HG03066 (cell line): ENCODE measurements around the gene RNF169.
"Not testable (repeated sequence)": the region's sequence is repeated elsewhere in the genome, so short reads cannot be mapped to it uniquely, and the experiment has no call there.

Source experiments
- ATAC-seq: cut with Tn5 transposase; IDR thresholded peaks from one replicate; pipeline ENCODE4 v1.9.1; 2021; ENCODE audit warnings: low read depth; ENCODE audit not compliant: unreplicated experiment

RNF169 gene

DNA sequence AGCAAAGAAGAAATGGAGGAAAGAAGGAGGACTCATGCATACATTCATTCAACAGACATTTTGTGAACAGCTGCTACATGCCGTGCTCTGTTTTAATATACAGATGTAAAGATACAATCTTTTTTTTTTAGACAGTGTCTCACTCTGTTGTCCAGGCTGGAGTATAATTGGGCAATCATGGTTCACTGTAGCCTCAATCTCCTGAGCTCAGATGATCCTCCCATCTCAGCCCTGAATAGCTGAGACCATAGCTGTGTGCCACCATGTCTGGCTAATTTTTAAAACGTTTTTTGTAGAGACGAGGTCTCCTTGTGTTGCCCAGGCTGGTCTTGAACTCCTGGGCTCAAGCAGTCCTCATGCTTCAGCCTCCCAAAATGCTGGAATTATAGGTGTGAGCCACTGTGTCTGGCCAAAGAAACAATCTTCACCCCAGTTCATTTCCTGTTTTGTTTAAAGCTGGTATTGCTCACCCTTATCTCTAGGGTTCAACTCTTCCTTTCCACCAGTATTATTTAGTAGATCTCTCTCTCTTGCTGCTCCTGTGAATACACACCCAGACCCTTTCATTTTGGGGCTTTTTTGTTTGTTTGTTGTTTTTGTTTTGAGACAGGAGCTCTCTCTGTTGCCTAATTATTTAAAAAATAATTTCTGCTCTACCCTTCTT, 69.8 kb downstream of the RNF169 start:
- ATAC-seq, result no peak

DNA sequence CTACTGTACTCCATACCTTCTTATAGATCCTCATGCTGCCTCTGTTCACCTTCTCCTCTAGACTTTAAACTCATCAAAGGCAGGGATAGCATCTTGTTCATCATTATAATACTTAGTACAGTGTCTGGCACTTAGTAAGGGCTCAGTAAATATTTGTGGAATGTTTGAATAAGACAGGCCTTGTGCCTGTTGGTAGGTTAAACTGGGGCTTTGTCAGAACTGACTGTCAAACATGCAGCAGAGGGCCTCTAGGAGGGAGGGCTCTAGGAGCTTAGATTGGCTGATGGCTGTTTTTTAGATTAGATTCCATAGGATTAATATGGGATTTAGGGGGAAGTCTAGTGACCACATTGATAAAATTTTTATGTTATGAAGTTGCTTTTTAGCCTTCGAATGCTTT, 70.8 kb downstream of the RNF169 start:
- ATAC-seq, result no peak

DNA sequence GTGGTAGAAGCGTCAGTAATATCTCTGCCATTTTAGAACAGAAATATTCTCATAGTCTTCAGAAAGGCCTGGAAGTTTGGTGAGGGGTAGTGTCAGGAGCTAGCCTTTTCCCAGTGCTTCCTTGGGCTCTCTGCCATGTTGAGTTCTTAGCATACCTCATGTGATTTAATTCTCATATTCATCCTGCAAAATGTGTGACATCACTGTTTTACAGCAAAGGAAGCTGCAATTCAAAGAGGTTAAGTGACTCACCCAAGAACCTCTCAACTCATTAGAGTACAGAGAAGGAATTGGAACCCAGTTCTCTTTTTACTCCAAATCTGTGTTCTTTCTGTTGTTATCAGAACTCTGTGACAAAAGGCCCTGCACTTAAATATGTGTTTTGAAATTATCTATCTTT, 72.1 kb downstream of the RNF169 start:
- ATAC-seq, result no peak

DNA sequence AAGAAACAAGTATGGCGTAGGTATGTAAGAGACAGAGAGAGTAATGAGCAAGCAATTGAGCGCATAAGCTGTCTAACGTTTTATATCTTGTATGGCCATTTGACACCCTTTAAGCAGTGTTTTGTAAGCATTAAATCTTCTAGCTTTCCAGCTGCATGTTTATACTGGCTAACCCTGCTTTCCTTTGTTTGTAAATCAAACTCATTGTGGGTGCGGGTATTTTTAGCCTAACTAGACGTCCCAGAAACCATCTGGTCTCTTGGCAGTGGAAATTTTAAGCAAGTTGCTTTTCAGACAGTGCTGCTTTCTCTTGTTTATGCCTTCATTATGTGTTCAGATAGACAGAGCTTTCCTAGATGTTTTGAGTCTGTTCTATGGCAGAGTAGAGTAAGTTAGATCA, 73.5 kb downstream of the RNF169 start:
- ATAC-seq, result no peak

DNA sequence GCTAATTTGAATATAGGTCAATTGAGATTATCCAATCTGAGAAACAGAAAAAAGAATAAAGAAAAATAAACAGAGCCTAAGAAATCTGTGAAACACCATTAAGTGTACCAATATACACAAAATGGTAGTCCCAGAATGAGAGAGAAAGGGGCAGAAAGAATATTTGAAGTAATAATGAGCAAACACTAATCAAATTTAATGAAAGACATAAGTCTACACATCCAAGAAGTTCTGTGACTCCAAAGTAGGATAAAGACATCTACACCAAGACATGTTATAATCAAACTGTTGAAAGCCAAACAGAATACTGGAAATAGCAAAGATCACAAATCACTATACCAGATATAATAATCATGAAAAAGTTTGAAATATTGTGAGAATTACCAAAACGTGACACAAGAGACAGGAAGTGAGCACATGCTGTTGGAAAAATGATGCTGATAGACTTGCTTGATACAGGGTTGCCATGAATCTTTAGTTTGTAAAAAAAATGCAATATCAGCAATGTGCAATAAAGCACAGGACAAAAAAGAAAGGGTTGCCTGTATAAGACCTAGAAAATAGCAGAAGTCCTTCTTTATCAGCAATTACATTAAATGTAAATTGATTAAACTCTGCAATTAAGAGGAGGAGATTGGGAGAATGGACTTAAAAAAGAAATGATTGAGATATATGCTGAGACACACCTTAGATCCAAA, 75.8 kb downstream of the RNF169 start:
- no peak for ATAC-seq

DNA sequence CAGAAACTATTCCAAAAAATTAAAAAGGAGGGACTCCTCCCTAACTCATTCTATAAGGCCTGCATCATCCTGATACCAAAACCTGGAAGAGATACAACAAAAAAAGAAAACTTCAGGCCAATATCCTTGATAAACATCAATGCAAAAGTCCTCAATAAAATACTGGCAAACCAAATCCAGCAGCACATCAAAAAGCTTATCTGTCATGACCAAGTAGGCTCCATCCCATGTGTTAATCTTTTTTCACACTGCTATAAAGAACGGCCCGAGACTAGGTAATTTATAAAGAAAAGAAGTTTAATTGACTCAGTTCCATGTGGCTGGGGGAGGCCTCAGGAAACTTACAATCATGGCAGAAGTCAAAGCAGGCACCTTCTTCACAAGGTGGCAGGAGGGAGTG, 76.9 kb downstream of the RNF169 start:
- ATAC-seq, result not testable (repeated sequence)

DNA sequence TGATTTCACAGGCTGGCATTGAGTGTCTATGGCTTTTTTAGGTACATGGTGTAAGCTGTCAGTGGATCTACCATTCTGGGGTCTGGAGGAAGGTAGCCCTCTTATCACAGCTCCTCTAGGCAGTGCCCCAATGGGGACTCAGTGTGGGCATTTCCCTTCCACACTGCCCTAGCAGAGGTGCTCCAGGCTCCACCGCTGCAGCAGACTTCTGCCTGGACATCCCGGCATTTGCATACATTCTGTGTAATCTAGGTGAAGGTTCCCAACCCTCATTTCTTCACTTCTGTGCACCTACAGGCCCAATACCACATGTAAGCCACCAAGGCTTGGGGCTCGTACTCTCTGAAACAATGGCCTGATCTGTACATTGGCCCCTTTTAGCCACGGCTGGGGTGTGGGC, 78.3 kb downstream of the RNF169 start:
- ATAC-seq, result no peak

DNA sequence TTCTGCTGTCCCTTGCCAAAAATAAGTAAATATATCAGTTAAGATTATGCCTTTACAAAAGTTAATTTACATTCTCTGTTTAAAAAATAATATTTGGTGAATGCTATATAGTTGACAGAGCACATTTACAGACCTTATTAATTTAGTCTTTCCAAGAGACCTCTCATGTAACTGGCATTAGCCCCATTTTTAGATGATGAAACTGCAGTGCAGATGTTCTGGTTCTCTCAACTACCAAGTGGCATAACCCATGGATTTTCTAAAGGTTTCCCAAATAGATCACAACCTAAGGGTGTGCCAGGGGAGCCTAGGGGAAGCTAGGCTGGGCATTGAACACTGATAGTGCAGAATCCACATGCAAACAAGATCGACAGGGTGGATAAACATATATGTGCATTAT, 88.5 kb downstream of the RNF169 start:
- ATAC-seq, result no peak

DNA sequence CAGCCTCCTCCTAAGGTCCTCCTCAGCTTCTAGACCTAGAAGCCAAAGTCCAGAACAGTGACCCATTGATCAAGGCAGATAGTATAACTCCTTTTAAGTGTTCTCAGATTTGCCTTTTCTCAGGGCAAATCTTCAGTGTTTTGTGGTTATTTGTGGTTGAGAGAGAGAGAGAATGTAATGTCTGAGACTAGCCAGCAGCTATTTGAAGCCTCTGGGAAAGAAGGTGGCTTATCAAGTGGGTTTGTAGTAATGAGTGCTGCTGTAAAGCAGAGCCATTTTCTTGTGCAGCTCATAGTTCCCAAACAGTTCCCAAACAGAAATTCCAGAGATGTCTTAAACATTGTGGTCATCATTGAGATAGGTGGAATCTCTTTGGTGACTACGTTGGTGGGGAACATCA, 89.5 kb downstream of the RNF169 start:
- no peak for ATAC-seq

DNA sequence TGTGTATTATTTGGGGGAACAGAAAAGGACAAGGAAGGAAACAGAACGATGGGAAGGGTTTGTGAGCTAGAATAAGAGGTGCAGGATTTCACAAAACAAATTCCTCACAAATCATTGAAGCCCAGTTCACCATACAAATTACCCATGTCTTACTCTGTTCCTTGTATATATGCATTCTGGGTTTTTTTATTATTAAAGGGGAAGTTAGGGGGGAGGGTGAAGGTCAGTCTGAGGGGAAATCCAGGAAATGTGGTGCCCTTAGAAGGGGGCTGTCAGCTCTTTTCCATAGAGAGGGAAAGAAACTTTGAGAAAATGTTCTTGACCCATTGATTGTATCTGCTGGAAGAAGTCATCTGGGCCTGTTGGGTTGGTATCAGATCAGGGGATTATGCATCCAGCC, 90.8 kb downstream of the RNF169 start:
- no peak for ATAC-seq

DNA sequence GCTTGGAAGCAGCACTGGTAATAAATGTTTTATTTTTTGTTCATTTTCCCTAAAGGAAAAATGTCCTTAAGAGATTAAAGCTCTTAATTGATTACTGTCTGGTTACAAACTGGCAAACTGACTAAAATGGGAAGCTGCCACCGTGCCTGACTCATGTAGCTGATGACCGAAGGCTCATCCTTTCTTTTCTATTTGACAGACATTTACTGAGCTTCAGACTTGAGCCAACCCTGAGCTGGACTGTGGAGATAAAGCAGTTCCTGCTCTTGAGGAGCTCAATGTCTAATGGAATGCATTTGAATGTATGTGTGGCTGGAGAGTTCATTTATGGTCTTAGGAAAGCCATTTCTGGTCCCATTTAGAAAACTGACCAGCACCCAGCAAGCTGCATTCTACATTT, 91.3 kb downstream of the RNF169 start:
- ATAC-seq, result no peak

DNA sequence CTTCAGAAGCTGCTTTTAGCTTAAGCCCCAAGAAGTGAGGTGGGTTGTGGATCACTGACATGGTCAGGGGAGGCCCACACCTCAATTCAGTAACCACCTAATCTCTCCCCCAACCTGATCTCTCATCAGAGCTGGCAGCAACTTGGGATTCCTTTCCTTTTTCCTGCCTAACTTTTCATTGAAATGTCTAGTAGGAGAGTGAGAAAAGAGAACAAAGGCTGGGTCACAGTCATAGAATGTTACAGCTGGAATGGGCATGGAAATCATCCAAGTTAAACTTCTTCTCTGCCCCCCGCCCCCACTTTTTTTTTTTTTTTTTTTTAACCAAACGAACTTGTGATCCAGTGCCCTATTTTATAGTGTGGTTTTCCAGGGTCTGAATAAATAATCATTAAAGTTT, 91.8 kb downstream of the RNF169 start:
- no peak for ATAC-seq

DNA sequence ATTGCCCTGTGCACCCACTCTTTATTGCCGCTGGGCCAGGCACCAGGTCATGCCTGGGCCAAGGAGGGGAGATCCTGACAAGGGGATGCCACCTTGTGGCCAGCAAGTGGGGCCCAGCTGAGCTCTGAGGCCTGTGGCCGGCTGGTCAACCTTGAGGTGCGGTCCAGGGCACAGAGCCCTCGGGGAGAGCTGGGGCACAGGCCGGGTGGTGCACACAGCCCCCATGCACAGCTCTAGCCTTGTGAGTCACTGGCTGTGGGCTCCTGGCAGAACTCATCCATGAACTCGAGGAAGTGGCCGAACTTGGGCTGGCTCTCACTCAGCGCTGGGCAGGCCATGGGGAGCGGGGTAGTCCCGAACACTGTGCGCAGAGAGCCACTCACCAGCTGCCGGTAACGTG, 94.3 kb downstream of the RNF169 start:
- no peak for ATAC-seq

DNA sequence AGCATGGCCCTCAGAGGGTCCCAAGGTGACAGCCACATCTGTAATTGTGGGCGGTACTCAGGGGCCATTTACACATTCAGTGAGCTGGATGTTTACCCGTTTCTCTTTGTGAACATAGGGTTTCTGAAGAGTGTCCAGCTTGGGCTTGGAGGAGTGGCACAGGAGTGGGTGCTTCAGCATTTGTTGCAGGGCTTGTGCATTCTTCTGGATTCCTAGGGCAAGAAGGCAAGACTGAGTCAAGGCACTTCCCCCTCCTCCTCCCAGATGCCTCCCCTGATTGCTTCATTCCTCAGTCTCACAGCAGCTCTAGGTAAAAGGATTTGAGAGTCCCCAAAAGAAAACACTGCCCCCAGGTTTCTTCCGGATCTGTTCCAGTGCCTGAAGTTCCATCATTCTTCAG, 95.4 kb downstream of the RNF169 start:
- ATAC-seq, result no peak

DNA sequence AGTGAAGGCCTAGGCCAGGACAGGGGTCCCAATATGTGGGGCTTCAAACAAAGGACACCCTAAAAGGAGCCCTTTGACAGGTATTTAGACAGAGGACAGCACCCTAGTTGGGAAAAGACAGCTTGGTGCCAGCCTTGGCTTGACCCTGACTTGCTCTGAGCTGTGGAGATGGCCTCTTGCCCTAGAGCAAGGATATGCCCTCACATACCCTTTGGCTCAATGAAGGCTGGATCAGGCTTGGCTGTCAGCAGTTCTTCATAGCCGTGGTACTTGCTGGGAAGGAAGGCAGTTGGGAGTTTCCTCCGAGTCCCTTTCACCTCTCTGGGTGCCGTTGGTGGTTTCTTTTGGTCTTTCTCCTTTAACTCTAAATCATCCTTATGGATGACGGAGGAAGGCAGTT, 96.2 kb downstream of the RNF169 start:
- no peak for ATAC-seq

DNA sequence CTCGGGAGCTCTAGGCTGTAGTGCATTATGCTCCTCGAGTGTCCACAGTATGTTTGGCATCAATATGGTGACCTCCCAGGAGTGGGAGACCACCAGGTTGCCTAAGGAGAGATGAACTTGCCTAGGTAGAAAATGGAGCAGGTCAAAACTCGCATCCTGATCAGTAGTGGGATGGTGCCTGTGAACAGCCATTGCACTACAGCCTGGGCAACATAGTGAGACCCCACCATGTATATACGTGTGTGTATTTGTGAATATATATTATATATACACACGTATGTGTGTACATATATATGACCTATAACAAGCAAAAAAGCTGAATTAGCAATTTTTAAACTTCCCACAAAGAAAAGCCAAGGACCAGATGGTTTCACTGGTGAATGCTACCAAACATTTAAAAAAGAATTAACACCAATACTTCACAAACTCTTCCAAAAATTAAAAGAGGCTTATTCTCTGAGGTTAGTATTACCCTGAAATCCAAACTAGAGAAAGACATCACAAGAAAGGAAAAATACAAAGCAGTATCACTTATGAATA, 97.4 kb downstream of the RNF169 start:
- ATAC-seq, result no peak

DNA sequence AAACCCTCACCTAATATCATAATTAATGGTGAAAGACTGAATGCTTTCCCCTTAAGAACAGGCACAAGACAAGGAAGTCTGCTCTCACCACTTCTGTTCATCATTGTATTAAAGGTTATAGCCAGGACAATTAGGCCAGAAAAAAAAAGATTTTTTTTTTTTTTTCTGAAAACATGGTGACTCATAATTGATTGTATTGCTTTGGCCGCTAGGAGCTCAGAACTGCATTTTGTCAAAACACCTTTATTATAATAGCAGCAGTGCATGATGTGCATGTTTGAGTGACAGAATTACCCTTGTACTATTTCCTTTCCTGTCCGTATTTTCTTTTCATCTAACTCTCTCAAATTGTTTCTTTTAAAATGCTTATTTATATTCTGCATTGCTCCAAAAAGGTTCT, 98.1 kb downstream of the RNF169 start:
- ATAC-seq, result no peak

DNA sequence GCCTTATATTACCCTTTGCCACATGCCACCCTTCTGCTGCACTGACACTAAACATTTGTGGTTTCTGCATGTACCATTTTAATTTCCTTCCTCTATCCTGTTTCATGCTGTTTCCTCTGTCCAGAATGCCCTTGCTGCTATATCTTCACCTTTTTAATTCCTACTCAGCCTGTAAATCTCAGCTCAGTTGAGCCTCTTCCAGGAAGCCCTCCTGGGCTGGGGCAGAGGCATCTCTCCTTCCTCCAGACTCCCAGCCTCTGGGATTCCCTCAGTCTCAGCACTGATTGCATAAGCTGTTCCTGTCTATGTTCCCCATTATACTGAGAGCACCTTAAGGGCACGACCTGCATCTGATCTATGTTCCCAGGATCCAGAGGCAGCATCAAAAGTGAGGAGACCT, 98.7 kb downstream of the RNF169 start:
- ATAC-seq, result no peak

DNA sequence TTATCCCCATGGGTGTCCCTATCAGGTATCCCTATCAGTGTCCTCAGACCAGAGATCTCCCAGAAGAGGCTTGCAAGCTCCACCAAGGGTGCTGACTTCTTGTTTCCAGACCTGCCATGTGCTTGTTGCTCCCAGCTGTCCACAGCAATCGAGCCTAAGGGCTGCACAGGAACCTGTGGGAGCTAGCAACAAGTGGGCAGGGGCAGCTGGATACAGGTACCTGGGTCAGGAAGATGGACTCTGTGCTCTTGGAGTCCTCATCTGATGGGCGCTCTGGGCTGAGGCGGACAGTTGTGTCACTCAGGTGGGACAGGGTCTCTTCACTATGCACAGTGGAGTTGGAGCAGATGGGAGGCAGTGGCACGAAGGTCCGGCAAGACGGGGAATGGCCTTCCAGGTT, 99.2 kb downstream of the RNF169 start:
- no peak for ATAC-seq

DNA sequence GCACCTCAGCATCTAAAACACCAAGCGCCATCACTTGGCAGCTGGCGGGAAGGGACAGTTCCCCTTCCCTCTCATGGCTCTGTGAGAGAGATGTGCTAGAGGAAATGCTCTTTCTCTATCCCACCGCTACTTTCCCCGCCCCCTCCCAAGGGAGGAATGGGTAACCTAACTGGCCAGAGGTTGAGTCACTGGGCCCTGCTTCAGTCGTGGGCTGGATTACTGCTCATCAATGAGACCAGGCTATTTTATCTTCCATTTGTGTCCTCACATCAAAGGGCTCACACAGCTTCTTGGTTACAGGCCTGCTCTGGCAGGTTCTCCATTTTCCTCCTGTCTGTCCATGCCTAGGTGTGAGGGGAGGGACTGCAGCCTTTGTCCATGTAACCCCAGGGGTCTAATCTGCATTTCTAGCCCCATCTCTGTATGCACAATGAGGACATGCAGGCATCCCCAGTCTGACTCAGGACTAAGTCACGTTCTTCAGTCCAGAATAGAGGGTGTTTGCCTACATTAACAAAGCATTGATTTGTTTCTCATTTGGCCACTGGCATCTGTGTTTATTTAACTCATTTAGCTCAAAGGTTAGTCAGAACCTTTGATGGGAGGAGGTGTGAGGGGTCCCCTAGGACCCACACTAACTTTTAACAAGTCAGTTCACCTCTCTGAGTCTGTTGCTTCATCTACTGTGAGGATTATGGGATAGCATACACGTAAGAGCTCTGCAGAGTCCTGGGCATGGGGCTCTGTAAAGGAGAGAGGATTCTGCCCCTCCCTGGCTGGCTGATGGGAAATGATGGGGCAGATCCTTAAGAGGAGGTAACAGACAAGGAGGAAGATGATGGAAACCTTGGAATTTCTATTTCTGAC, 101.1 kb downstream of the RNF169 start:
- ATAC-seq, result no peak

DNA sequence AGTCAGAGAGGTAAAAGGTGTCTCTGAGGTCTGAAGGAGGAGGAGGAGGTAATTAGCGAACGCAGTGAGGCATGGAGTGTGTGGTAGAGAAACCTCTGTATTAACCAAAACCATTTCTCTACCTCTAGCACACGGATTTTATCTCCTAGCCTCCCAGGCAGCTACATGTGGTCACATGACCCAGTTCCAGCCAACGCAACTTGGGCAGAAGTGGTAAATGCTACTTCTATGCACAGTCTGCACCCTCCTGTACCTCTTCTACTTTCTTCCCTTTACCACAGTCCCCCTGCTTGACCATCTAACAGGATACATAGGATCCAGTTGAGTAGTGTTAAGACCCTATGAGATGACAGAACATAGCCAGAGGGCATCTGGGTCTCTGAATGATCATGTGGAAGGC, 104.6 kb downstream of the RNF169 start:
- no peak for ATAC-seq
